GM18519 (cell line): Measurements from ENCODE around the gene GCK.
A peak's percentile ranks its signal among the peaks of the same experiment; 100 is the strongest.

Experiments used
- ATAC-seq: cut with Tn5 transposase; IDR thresholded peaks from one replicate; pipeline ENCODE4 v1.9.1; 2021; ENCODE audit warnings: mild to moderate bottlenecking, moderate library complexity; ENCODE audit not compliant: unreplicated experiment, low FRiP score

GCK gene

GRCh38 chr7:44124822-44125202 is 64.4 kb downstream of the GCK start:
- no peak for ATAC-seq

GRCh38 chr7:44123190-44124003 is 65.8 kb downstream of the GCK start, which contains the start of gene POLD2:
TSS of gene POLD2 (minus strand) at chr7:44123548. CDS start at chr7:44122053, 1,495 bp downstream.
- peak; percentile 92 for ATAC-seq

GRCh38 chr7:44122529-44122928 is 66.7 kb downstream of the GCK start:
- ATAC-seq: no peak

GRCh38 chr7:44121761-44122420 is 67.3 kb downstream of the GCK start:
- no peak for ATAC-seq

- ATAC-seq: no peak
Observed at GRCh38 chr7:44120395-44120794, 68.8 kb downstream of the GCK start.

GRCh38 chr7:44119829-44120380 is 69.3 kb downstream of the GCK start:
- ATAC-seq: no peak

- ATAC-seq: no peak
Observed at GRCh38 chr7:44117801-44118429, 71.3 kb downstream of the GCK start.

- no peak for ATAC-seq
Observed at GRCh38 chr7:44116789-44117666, 72.2 kb downstream of the GCK start.

- ATAC-seq: no peak
Observed at GRCh38 chr7:44116087-44116788, 73.0 kb downstream of the GCK start.

- ATAC-seq: no peak
Observed at GRCh38 chr7:44114586-44115310, 74.5 kb downstream of the GCK start.

- ATAC-seq: no peak
Observed at GRCh38 chr7:44113764-44114354, 75.4 kb downstream of the GCK start.

GRCh38 chr7:44112997-44113763 is 76.1 kb downstream of the GCK start:
- ATAC-seq: no peak

GRCh38 chr7:44112231-44112996 is 76.8 kb downstream of the GCK start:
- no peak for ATAC-seq

- ATAC-seq: no peak
Observed at GRCh38 chr7:44111761-44112160, 77.5 kb downstream of the GCK start.

GRCh38 chr7:44110719-44111635 is 78.3 kb downstream of the GCK start:
- no peak for ATAC-seq

- ATAC-seq: no peak
Observed at GRCh38 chr7:44109991-44110390, 79.2 kb downstream of the GCK start.
